Measurements from ENCODE around the gene RHBDD1.

GRCh38 chr2:226953206-226953605, 117.4 kb downstream of the RHBDD1 start:
- TF ChIP-seq POLR2A (IDR thresholded peaks at IDR 0.05; ENCODE audit: low read depth, low read length) (no peak), POLR2AphosphoS5 (IDR thresholded peaks at IDR 0.05; ENCODE audit: low read depth, low read length) (no peak), TAF1 (IDR thresholded peaks at IDR 0.05; ENCODE audit: borderline replicate concordance, low read depth, low read length) (no peak)
